ENCODE data around the gene SKAP1. TPM values are rescaled to one million over a fixed set of nuclear protein-coding genes. Genes with fewer than 3 reads are reported as not detected.
"Not testable (repeated sequence)": the region's sequence is repeated elsewhere in the genome, so short reads cannot be mapped to it uniquely, and the experiment has no call there.

SKAP1 gene
- total RNA-seq, 4 donors from 2014 or later, result 0.33 to 2.1 (median 1.0) TPM

DNA sequence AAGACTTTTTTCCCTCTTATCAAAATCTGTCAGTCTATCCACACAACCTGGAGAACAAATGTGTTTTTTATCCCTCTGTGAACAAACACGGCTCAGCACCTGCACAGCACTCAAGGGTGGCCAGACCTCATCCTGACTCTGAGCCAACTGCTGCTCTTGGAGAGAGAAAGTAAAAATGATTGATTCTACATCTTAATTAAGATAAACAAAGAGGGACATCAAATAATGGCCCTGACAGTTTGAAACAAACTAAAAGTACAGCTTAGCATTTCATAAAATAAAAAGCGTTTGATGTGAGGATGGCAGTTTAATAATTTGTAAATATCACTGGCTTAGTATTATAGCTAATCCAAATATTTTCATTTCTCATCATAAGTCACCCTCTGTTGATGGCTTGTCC is 216.2 kb downstream of the SKAP1 start:
- no peaks in the 10 kb centered on the region for H3K9me3 ChIP-seq
- no peaks in the 10 kb centered on the region for H3K36me3 ChIP-seq
- no peak overlapping the region for H3K27ac ChIP-seq
- no peak for DNase-seq
- no peaks in the 10 kb centered on the region for H3K27me3 ChIP-seq
- H3K4me3 ChIP-seq (replicated peaks in 1 of 3), result no peak overlapping the region
- intact Hi-C loops (cut with DNase I), result no loop called here
- WGBS, 2 donors, result 58 to 77% methylated on average over 2 of the region's 2 CpGs
- H3K4me1 ChIP-seq, result no peaks in the 10 kb centered on the region
- TF ChIP-seq, protein P1, sequence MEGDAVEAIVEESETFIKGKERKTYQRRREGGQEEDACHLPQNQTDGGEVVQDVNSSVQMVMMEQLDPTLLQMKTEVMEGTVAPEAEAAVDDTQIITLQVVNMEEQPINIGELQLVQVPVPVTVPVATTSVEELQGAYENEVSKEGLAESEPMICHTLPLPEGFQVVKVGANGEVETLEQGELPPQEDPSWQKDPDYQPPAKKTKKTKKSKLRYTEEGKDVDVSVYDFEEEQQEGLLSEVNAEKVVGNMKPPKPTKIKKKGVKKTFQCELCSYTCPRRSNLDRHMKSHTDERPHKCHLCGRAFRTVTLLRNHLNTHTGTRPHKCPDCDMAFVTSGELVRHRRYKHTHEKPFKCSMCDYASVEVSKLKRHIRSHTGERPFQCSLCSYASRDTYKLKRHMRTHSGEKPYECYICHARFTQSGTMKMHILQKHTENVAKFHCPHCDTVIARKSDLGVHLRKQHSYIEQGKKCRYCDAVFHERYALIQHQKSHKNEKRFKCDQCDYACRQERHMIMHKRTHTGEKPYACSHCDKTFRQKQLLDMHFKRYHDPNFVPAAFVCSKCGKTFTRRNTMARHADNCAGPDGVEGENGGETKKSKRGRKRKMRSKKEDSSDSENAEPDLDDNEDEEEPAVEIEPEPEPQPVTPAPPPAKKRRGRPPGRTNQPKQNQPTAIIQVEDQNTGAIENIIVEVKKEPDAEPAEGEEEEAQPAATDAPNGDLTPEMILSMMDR (IDR thresholded peaks at IDR 0.05), result no peak
- no peak for TF ChIP-seq POLR2A (IDR thresholded peaks at IDR 0.05)

DNA sequence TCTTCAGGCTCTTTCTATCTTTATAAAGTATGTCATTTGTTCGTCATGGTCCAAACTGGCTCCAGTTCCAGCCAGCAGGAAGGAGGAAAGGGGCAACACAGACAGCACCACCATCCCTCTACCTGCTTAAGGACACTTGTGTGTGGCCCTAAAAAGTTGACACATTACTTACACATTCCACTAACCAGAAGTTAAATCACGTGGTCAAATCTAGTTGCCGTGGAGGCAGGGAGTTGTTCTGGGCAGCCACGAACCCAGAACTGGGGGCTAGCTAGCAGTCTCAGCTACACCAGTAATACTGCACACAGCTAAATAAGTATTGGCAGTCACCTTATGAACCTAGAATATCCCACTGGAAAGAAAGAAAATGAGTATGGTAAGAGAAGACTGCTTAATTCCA is 218.2 kb downstream of the SKAP1 start:
- WGBS, 2 donors, result 82 to 83% methylated on average over 4 of the region's 4 CpGs
- TF ChIP-seq, protein P1 (IDR thresholded peaks at IDR 0.05), result no peak
- TF ChIP-seq POLR2A (IDR thresholded peaks at IDR 0.05), result no peak
- no peak for DNase-seq
- intact Hi-C loops (cut with DNase I), result no loop called here
- Histone ChIP-seq H3K36me3 (no peaks in the 10 kb centered on the region), H3K27me3 (no peaks in the 10 kb centered on the region), H3K4me1 (no peaks in the 10 kb centered on the region), H3K27ac (no peak overlapping the region), H3K4me3 (replicated peaks in 1 of 3) (no peak overlapping the region), H3K9me3 (no peaks in the 10 kb centered on the region)

DNA sequence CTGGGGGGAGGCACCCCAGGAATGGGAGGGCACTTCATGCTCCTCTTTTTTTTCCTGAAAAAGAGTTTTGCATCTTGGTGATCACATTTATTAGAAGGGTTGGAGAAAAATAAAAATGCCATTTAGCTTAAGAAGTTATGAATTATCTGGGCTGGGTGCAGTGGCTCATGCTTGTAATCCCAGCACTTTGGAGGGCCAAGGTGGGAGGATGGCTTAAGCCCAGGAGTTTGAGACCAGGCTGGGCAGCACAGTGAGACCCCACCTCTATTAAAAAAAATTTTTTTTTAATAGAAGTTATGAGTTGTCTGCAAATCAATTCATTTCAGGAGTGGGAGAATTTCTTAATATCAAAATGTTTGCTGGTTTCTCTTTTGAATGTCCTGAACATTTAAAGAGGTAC is 219.0 kb downstream of the SKAP1 start:
- no peak overlapping the region for H3K27ac ChIP-seq
- H3K4me3 ChIP-seq (replicated peaks in 1 of 3), result no peak overlapping the region
- no peaks in the 10 kb centered on the region for H3K9me3 ChIP-seq
- DNase-seq, result no peak
- H3K27me3 ChIP-seq, result no peaks in the 10 kb centered on the region
- intact Hi-C loops (cut with DNase I), result no loop called here
- TF ChIP-seq, protein P1 (IDR thresholded peaks at IDR 0.05), result no peak
- no peak for TF ChIP-seq POLR2A (IDR thresholded peaks at IDR 0.05)
- no peaks in the 10 kb centered on the region for H3K36me3 ChIP-seq
- H3K4me1 ChIP-seq, result no peaks in the 10 kb centered on the region

DNA sequence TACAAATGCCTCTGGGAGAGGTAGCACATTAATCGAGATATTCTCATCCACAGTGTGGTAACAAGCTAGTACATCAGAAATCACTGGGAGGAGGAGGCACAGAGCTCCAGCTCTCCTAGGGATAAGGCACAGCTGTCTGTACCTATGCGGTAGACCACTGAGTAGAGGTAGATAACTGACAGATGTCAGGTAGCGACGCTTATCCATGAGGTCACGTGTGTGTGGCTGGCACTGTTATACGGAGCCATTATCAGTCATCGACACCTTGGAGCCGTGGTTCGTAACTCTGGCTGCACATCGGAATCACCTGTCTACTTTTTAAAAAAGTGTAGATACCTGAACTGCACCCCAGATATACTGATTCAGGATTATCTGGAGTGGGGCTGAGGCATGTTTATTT is 220.0 kb downstream of the SKAP1 start:
- 96% methylated on average over 10 of the region's 10 CpGs for WGBS, 2 donors
- Histone ChIP-seq H3K4me3 (replicated peaks in 1 of 3) (no peak overlapping the region), H3K9me3 (no peaks in the 10 kb centered on the region), H3K4me1 (no peaks in the 10 kb centered on the region), H3K27ac (no peak overlapping the region), H3K27me3 (no peaks in the 10 kb centered on the region), H3K36me3 (no peaks in the 10 kb centered on the region)
- DNase-seq, result no peak
- TF ChIP-seq, protein P1 (IDR thresholded peaks at IDR 0.05), result no peak
- TF ChIP-seq POLR2A (IDR thresholded peaks at IDR 0.05), result no peak
- intact Hi-C loops (cut with DNase I), result no loop called here

DNA sequence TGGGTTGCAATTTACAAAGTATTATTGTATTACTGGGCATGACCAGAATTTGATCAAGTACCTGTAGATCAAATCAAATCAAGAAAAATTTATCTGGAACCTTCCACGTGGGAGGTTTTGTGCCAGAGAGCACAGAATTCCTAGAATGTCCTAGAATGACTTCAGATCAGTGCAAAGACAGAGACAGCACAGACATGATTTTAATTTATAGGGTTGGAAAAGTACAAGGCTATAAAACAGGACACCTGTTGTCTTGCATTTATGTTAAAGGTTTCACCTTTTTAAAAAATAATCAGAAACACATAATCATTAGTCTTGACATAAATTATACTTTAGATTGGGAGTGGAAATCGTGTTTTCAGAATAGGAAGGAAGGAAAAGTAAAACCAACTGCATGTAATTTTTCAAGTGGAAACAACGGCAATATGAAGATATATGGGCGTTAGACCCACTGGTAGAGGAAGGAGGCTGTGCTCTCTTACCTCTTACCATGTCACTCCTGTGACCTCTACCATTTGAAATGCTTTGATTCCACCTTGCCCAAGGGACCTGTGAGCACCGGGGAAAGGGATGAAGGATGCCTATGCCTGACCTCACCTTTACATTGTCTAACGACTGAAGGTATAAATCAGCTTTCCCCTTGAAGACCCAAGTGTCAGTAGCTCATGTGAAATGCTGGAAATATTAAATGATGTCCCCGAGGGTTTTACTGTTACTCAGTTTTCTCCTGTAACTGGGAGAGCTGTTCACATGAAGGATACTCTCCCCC is 222.1 kb downstream of the SKAP1 start:
- WGBS, 2 donors, result 65 to 67% methylated on average over 7 of the region's 7 CpGs
- intact Hi-C loops (cut with DNase I), result no loop called here
- Histone ChIP-seq H3K4me3 (replicated peaks in 1 of 3) (no peak overlapping the region), H3K36me3 (no peaks in the 10 kb centered on the region), H3K27me3 (no peaks in the 10 kb centered on the region), H3K4me1 (no peaks in the 10 kb centered on the region), H3K9me3 (no peaks in the 10 kb centered on the region), H3K27ac (no peak overlapping the region)
- DNase-seq, result no peak
- TF ChIP-seq, protein P1 (IDR thresholded peaks at IDR 0.05), result no peak
- no peak for TF ChIP-seq POLR2A (IDR thresholded peaks at IDR 0.05)

DNA sequence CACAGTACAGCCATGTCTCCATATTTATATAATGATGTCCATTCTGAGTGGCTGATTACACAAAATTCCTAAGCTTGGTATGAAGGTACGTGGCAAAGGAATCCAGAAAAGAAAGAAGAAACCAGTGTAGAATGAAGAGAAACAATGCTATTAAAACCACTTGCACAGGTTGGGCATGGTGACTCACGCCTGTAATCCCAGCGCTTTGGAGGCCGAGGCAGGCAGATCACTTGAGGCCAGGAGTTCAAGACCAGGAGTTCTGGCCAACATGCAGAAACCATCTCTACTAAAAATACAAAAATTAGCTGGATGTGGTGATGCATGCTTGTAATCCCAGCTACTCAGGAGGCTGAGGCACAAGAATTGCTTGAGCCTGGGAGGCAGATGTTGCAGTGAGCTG is 223.0 kb downstream of the SKAP1 start:
- H3K9me3 ChIP-seq; H3K27me3 ChIP-seq; H3K4me1 ChIP-seq; H3K36me3 ChIP-seq; H3K4me3 ChIP-seq (replicated peaks in 1 of 3); intact Hi-C loops (cut with DNase I); H3K27ac ChIP-seq; DNase-seq: not testable (repeated sequence)
- 91 to 93% methylated on average over 4 of the region's 4 CpGs for WGBS, 2 donors

All from thyroid gland (tissue), 4 donors.